CD4-positive, alpha-beta T cell treated with Interleukin-15 for 4 hours (primary cell): ENCODE measurements around the gene PLSCR2.
"Not testable (repeated sequence)": the region's sequence is repeated elsewhere in the genome, so short reads cannot be mapped to it uniquely, and the experiment has no call there.

Source experiments
- DNase-seq: peaks from one replicate; pipeline ENCODE4 v3.0.0-alpha.2; 2020; ENCODE audit warnings: low spot score

Gene PLSCR2

DNA sequence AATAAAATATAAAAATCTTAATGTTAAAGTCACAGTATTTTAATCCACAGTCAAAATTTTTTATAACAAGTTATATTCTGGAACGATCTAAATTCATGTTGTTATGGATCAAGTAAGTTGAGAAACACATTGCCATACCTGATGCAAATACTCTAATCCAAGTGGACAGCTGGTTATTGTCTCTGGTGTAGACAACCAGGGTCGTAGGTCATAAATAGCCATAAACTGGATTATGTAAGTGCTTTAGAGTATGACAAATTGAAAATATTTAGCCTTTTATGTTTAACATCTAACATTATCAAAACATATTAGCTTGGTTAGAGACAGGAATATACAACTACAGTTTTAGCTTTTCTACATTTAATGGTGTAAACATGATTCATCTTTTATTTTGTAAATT lies 53.0 kb downstream of the PLSCR2 start:
- DNase-seq, result no peak

DNA sequence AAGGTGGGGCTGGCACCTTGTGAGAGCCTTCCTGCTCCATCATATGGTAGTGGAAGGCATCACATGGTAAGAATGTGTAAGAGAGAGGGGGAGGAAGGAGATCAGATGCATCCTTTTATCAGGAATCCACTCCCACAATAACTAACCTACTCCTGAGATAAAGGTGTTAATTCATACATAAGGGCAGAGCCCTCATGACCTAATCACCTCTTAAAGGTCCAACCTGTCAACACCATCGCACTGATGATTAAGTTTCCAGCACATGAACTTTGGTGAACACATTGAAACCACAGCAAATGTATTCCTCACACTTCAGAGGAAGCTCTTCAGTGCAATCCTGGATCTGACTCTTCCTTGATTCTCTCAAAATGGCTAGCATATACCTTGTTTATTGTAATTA lies 55.4 kb downstream of the PLSCR2 start:
- DNase-seq, result no peak

DNA sequence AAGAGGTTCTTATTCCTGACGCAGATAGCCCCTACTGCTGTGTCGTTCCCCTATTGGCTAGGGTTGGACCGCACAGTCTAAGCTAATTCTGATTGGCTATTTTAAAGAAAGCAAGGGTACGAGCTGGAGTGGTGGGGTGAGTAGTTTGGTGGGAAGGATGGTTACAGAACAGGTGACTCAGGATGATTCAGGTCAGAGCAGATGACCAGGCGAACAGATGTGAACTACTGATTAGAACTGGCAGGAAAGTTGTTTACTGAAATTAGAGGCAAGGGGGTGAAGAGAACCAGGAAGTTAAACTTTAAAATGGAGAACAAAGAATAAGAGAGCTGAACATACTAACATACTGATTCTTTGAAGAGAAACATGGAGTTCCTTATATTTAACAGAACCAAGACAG lies 56.6 kb downstream of the PLSCR2 start:
- not testable (repeated sequence) for DNase-seq

- DNase-seq, result no peak
Observed at GRCh38 chr3:146407956-146408355, 61.4 kb downstream of the PLSCR2 start.

GRCh38 chr3:146404436-146404835 lies 64.9 kb downstream of the PLSCR2 start:
- no peak for DNase-seq

GRCh38 chr3:146403792-146404191 lies 65.6 kb downstream of the PLSCR2 start:
- no peak for DNase-seq

DNA sequence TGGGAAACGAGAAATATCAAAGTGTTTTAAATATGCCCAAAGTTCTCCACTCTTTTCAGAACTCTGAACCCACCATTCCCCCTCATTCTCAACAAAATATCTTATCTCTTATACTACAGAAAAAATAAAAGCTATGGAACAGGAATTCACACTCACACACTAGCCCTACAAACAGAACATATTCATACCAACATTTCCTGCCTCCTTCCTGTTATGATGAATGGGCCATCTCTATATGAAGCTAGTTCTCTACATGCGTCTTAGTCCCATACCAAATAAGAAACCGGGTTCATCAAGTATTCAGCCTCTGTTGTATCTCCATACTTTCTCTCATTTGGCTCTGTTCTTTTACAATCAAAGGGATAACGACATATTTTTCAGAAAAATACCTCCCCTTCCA lies 72.6 kb downstream of the PLSCR2 start:
- no peak for DNase-seq

- no peak for DNase-seq
Observed at GRCh38 chr3:146395164-146395563, 74.2 kb downstream of the PLSCR2 start.

DNA sequence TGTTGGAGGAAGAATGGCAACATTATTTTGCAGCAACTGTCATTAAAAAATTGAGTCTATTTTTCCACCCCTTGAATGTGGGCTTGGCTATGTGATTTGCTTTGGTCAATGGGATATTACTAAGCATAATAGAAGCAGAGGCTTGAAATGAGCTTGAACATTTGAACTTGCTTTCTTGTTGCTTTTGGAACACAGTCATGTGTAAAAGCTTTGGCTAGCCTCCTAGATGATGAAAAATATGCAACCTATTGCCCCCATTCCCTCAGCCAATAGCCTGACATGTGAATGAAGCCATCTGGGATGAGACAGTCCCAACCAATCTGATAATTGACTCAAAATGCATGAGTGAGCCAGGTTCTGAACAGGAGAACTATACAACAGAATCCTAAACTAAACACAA lies 78.4 kb downstream of the PLSCR2 start:
- no peak for DNase-seq

DNA sequence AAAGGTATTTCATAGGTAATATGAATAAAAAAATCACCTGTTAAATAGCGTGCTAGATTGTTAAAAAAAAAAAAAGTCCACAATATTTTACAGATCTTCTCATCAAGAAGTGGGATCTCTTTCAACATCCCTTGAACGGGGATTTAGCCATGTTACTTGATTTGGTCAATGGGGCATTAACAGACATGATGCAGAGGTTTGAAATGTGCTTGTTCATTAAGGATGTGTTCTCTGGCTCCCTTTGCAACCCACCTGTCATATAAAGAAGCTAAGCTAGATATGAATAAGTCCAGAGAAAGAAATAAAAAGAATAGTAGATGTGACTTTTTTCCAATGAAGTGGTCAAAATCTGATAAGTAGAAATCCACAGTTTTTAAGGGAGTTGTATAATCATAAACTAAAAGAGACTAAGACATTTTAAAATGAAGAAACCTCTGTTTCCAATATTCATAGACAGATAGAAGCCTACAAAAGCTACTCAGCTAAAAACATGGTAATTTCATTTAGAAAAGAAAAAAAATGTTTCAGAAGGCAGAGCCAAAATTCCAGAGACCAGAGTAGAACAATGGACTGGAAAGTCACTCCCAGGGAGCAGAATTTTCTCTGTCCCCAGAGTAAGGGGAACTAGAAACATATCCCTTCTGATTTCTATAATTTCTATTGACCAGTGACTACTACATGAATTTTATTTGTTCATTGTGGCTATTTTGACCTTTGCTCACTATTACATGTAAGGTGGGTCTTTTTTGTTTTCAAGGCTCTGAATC lies 79.2 kb downstream of the PLSCR2 start:
- no peak for DNase-seq

DNA sequence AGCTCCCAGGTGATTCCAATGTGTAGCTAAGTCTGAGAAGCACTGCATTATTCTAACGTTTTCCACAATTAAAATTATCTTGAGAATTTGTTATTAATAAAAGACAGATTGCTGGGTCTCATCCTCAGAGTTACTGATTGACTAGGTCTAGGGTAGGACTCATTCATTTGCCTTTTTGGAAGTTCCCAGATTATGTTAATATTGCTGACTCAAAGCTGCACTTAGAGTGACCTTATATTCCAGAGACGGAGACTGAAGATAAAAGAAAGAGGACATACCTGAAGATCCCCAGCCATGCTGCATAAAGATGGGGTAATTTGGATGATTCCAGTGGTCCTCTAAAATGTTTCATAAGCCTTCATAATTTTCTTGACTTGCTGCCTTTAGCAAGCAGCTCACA lies 81.8 kb downstream of the PLSCR2 start:
- no peak for DNase-seq

DNA sequence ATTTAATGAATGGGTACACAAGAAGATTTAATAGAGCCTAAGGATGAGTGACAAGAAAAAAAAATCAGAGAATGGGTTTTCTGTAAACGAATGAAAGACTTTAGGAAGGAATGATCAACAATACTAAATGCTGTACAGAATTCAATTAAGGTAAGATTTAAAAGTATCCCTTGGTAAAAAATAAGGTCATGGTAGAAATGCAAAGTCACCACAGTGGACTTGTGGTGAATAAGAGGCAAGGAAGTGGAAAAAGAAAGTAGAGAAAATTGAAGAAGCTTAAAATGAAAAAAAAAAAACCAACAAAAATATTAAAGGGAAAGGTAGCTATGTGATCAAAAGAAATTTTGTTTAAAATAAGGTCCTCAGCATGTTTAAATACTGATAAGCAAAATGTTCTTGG lies 82.4 kb downstream of the PLSCR2 start:
- no peak for DNase-seq

- no peak for DNase-seq
Observed at GRCh38 chr3:146384786-146385185, 84.6 kb downstream of the PLSCR2 start.
